CD14-positive monocyte (primary cell): ENCODE measurements around the gene ABAT. TPM values are rescaled to one million over a fixed set of nuclear protein-coding genes. Genes with fewer than 3 reads are reported as not detected.

ENCODE experiments used
- DNase-seq, 3 donors: peaks; one replicate each; pipeline ENCODE4 v3.0.0-alpha.2; 2011 to 2022
- H2AFZ ChIP-seq: 2 replicates; pipeline ENCODE4 v1.6.0; 2012; ENCODE audit warnings: mild to moderate bottlenecking, low read depth, low read length, inconsistent platforms; ENCODE audit not compliant: insufficient read depth, poor library complexity, severe bottlenecking
- H3K27ac ChIP-seq, 2 donors: 1 replicate in 1 of 2; 2 replicates in 1 of 2; pipeline ENCODE4 v1.5.1; 2012 to 2013; ENCODE audit warnings: low read length in 2 of 2, control low read depth in 1 of 2, inconsistent platforms in 1 of 2, low read depth in 1 of 2, mild to moderate bottlenecking in 1 of 2
- H3K27me3 ChIP-seq, 2 donors: one replicate each; pipeline versions ENCODE4 v1.6.0 to v1.6.1; 2011 to 2013; ENCODE audit warnings: low read length in 2 of 2; ENCODE audit not compliant: control insufficient read depth in 2 of 2, insufficient read depth in 2 of 2
- H3K36me3 ChIP-seq, 2 donors: replicated peaks in 1 of 2; 1 replicate in 1 of 2; 2 replicates in 1 of 2; pipeline versions ENCODE4 v1.5.1 to v1.6.1; 2012 to 2013; ENCODE audit warnings: low read length in 2 of 2, control low read depth in 1 of 2, inconsistent platforms in 1 of 2, mild to moderate bottlenecking in 1 of 2; ENCODE audit not compliant: insufficient read depth in 2 of 2, control insufficient read depth in 1 of 2
- H3K4me1 ChIP-seq, 2 donors: 1 replicate in 1 of 2; 2 replicates in 1 of 2; pipeline versions ENCODE4 v1.5.1 to v1.6.1; 2012 to 2013; ENCODE audit warnings: low read length in 2 of 2, control low read depth in 1 of 2, inconsistent platforms in 1 of 2, mild to moderate bottlenecking in 1 of 2, moderate library complexity in 1 of 2; ENCODE audit not compliant: insufficient read depth in 2 of 2, control insufficient read depth in 1 of 2
- H3K4me2 ChIP-seq: replicated peaks from 2 replicates; pipeline ENCODE3; 2012; ENCODE audit warnings: low read length, moderate library complexity, mild to moderate bottlenecking; ENCODE audit not compliant: poor library complexity, severe bottlenecking; ENCODE audit errors: extremely low read depth
- H3K4me3 ChIP-seq, 3 experiments: fragments of 200-600 bp in 1 of 3; sonication (generic) in 1 of 3; replicated peaks in 1 of 3; 1 replicate in 2 of 3; 2 replicates in 1 of 3; pipeline ENCODE4 v1.5.1; 2011 to 2013; ENCODE audit warnings: low read length in 3 of 3, mild to moderate bottlenecking in 3 of 3, control low read depth in 2 of 3, low read depth in 2 of 3, inconsistent platforms in 1 of 3, moderate library complexity in 1 of 3
- H3K79me2 ChIP-seq: 2 replicates; pipeline ENCODE4 v1.6.0; 2012; ENCODE audit warnings: mild to moderate bottlenecking, control low read depth, inconsistent platforms, low read length, moderate library complexity; ENCODE audit not compliant: insufficient read depth
- H3K9ac ChIP-seq: 2 replicates; pipeline ENCODE4 v1.6.0; 2017; ENCODE audit warnings: low read length, mild to moderate bottlenecking; ENCODE audit not compliant: insufficient read depth, poor library complexity, severe bottlenecking
- H3K9me3 ChIP-seq, 2 donors: replicated peaks in 1 of 2; 1 replicate in 1 of 2; 2 replicates in 1 of 2; pipeline versions ENCODE4 v1.5.1 to v1.6.1; 2012 to 2013; ENCODE audit warnings: low read length in 2 of 2, control low read depth in 1 of 2; ENCODE audit not compliant: control insufficient read depth in 1 of 2, insufficient read depth in 1 of 2
- H4K20me1 ChIP-seq: 2 replicates; pipeline ENCODE4 v1.6.0; 2012; ENCODE audit warnings: mild to moderate bottlenecking, low read length, control low read depth, moderate library complexity; ENCODE audit not compliant: insufficient read depth
- H3K27ac Mint-ChIP-seq, 7 donors: one replicate each; pipeline ENCODE4 v1.8.0; 2020; ENCODE audit warnings: mild to moderate bottlenecking in 7 of 7, mixed read lengths in 7 of 7, moderate library complexity in 6 of 7, inconsistent platforms in 2 of 7
- H3K27me3 Mint-ChIP-seq, 3 donors: one replicate each; pipeline ENCODE4 v1.8.0; 2021 to 2022; ENCODE audit warnings: low read depth in 3 of 3, mild to moderate bottlenecking in 3 of 3, mixed read lengths in 3 of 3, moderate library complexity in 3 of 3, inconsistent platforms in 1 of 3
- H3K36me3 Mint-ChIP-seq, 2 donors: one replicate each; pipeline ENCODE4 v1.8.0; 2020; ENCODE audit warnings: mixed read lengths in 2 of 2, inconsistent platforms in 1 of 2, mild to moderate bottlenecking in 1 of 2
- H3K4me1 Mint-ChIP-seq: one replicate; pipeline ENCODE4 v1.8.0; 2020; ENCODE audit warnings: mild to moderate bottlenecking, mixed read lengths
- H3K4me3 Mint-ChIP-seq, 2 donors: one replicate each; pipeline ENCODE4 v1.8.0; 2020; ENCODE audit warnings: mild to moderate bottlenecking in 2 of 2, mixed read lengths in 2 of 2, moderate library complexity in 1 of 2
- H3K9me3 Mint-ChIP-seq, 7 donors: one replicate each; pipeline ENCODE4 v1.8.0; 2020 to 2022; ENCODE audit warnings: mixed read lengths in 7 of 7, mild to moderate bottlenecking in 6 of 7, moderate library complexity in 6 of 7, inconsistent platforms in 2 of 7
- WGBS: methylation state at CpG from one replicate; pipeline ENCODE4 v1.1.5; 2013; ENCODE audit warnings: missing lambda C conversion rate; ENCODE audit not compliant: insufficient coverage; 5-methylcytosine and 5-hydroxymethylcytosine counted together
- intact Hi-C, 2 donors: fragments of 100-400 bp; cut with micrococcal nuclease; formaldehyde crosslinking; loops; one replicate each; pipeline versions ENCODE4 v1.15.0 to v1.15.1; 2023
- polyA plus RNA-seq, 3 donors: library from polyadenylated mRNA; depleted of rRNA in 1 of 3; unstranded in 2 of 3; stranded (reverse) in 1 of 3; fragments of 300-500 nt in 2 of 3; fragments of >200 nt in 1 of 3; fragmentation: Illumina TruSeq in 2 of 3; gene quantifications; 1 replicate in 2 of 3; 2 replicates in 1 of 3; pipeline ENCODE4 v1.2.3, GENCODE V29; 2012 to 2021
- TF ChIP-seq, protein P1 (sequence below): fragments of 200-600 bp; IDR thresholded peaks from one replicate; pipeline ENCODE4 v1.8.0; 2022; ENCODE audit warnings: antibody characterized with exemption, mild to moderate bottlenecking

ABAT gene
- polyA plus RNA-seq, 3 donors: 4.9 to 11.8 (median 8.7) TPM

DNA sequence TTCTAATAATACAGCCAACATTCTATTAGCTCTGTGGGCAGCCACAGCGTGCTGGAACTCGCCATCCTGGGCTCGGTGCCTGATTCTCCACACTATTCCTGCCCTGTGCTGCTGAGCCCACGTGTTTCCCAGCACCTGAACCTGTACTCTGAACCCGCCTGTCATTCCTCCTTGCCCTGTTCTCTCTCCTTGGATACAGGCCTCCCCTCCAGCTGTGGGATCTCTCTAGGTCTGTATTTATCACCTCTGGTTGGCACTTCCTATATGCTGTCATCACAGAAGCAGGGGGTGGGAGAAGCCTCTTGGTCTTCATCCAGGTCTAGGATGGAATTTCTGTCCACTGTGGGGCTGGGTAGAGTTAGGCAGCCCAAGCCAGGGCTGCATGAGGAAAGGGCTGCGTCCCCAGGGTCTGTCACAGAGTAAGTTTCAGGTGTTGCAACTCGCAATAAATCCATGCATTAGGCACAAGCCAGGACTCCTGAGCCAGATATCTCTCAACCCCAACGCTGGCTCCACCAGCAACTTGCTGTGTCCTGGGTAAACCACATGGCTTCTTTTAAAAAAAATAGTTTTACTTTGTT lies 56.0 kb downstream of the ABAT start:
- Mint-ChIP-seq H3K4me1 (peaks cover 14% of the 10 kb centered on the region), H3K9me3 (peaks cover 3 to 8% (median 6%) of the 10 kb centered on the region in 7 donors), H3K27ac (peak overlapping the region in 3 of 7 donors; percentile 30 to 77 (median 75)), H3K4me3 (no peak overlapping the region), H3K27me3 (peaks cover 0 to 4% (median 2%) of the 10 kb centered on the region in 3 donors), H3K36me3 (peaks cover 0 to 13% of the 10 kb centered on the region in 2 donors)
- Histone ChIP-seq H3K4me3 (peak overlapping the region in 1 of 3 experiments; percentile 61), H3K27ac (peak overlapping the region in 1 of 2 donors; percentile 67), H3K36me3 (no peaks in the 10 kb centered on the region), H4K20me1 (no peaks in the 10 kb centered on the region), H2AFZ (no peak overlapping the region), H3K27me3 (no peaks in the 10 kb centered on the region), H3K79me2 (no peaks in the 10 kb centered on the region), H3K4me2 (peak overlapping the region; percentile 68), H3K4me1 (peaks cover 8 to 47% of the 10 kb centered on the region in 2 donors), H3K9ac (no peak overlapping the region), H3K9me3 (peaks cover 0 to 6% of the 10 kb centered on the region in 2 donors)
- TF ChIP-seq, protein P1, sequence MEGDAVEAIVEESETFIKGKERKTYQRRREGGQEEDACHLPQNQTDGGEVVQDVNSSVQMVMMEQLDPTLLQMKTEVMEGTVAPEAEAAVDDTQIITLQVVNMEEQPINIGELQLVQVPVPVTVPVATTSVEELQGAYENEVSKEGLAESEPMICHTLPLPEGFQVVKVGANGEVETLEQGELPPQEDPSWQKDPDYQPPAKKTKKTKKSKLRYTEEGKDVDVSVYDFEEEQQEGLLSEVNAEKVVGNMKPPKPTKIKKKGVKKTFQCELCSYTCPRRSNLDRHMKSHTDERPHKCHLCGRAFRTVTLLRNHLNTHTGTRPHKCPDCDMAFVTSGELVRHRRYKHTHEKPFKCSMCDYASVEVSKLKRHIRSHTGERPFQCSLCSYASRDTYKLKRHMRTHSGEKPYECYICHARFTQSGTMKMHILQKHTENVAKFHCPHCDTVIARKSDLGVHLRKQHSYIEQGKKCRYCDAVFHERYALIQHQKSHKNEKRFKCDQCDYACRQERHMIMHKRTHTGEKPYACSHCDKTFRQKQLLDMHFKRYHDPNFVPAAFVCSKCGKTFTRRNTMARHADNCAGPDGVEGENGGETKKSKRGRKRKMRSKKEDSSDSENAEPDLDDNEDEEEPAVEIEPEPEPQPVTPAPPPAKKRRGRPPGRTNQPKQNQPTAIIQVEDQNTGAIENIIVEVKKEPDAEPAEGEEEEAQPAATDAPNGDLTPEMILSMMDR: no peak
- 99% methylated on average over 6 of the region's 8 CpGs for WGBS
- DNase-seq: no peak
- intact Hi-C loops: loop anchor here in 1 of 2 donors (10.0 kb wide), 1 partner anchor 56 kb away; the partner anchor contains the start of gene ABAT

DNA sequence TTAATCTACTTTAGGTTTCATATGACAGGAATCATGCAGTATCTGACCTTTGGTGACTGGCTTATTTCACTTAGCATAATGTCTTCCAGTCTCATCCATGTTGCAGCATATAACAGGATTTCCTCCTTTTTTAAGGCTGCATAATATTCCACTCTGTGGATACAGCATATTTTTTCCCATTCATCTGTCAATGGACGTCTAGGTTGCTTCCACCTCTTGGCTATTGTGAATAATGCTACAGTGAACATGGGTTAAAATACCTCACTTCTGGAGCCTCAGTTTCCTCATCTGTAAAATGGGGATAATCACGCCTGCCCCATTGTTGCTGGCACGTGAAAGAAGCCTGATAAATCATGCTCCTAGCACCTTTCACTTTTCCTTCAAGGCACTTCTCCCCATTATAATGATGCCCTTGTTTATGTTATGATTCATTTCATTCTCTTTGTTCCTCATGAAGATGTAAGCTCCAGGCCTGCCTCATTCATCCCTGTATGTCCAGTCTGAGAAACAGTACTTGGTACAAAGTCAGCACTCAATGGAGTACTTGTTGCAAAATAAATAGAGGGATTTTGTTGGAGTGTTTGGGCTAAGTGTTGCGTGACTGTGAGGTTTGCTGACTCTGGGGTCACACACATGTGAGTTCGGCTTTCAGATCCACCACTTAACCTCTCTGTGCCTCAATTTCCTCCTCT lies 59.6 kb downstream of the ABAT start:
- intact Hi-C loops: loop anchor here in 1 of 2 donors (10.0 kb wide), 1 partner anchor 59 kb away; the partner anchor contains the start of gene ABAT
- H3K36me3 Mint-ChIP-seq: peaks cover 10 to 21% of the 10 kb centered on the region in 2 donors
- no CpG with 5 or more reads among the region's 5 CpGs for WGBS
- no peak overlapping the region for H3K4me3 Mint-ChIP-seq
- H3K27ac ChIP-seq: no peak overlapping the region
- H3K4me3 ChIP-seq: no peak overlapping the region
- H3K4me1 Mint-ChIP-seq: peaks cover 8% of the 10 kb centered on the region
- H3K4me1 ChIP-seq: peaks cover 5 to 30% of the 10 kb centered on the region in 2 donors
- H3K4me2 ChIP-seq: no peak overlapping the region
- TF ChIP-seq, protein P1: no peak
- peaks cover 0 to 2% (median 2%) of the 10 kb centered on the region in 3 donors for H3K27me3 Mint-ChIP-seq
- H4K20me1 ChIP-seq: no peaks in the 10 kb centered on the region
- no peaks in the 10 kb centered on the region for H3K27me3 ChIP-seq
- H3K9ac ChIP-seq: no peak overlapping the region
- H3K36me3 ChIP-seq: peaks cover 0 to 7% of the 10 kb centered on the region in 2 donors
- H2AFZ ChIP-seq: no peak overlapping the region
- DNase-seq: no peak
- H3K79me2 ChIP-seq: no peaks in the 10 kb centered on the region
- H3K27ac Mint-ChIP-seq: no peak overlapping the region
- H3K9me3 Mint-ChIP-seq: peaks cover 3 to 8% (median 6%) of the 10 kb centered on the region in 7 donors
- peaks cover 0 to 6% of the 10 kb centered on the region in 2 donors for H3K9me3 ChIP-seq
